ENCODE data around the gene ACOXL. TPM values are rescaled to one million over a fixed set of nuclear protein-coding genes. Genes with fewer than 3 reads are reported as not detected.

The ACOXL gene
- total RNA-seq, 1 donor from 2014 or later, result not detected

GRCh38 chr2:110823165-110823564 is 90.8 kb downstream of the ACOXL start:
- DNase-seq (ENCODE audit: low read depth in 2 of 2), result no peak

GRCh38 chr2:110827511-110827910 is 95.1 kb downstream of the ACOXL start:
- DNase-seq (ENCODE audit: low read depth in 2 of 2), result no peak

- DNase-seq (ENCODE audit: low read depth in 2 of 2), result no peak
Observed at GRCh38 chr2:110828330-110828729, 96.0 kb downstream of the ACOXL start.

GRCh38 chr2:110829413-110830146 is 97.2 kb downstream of the ACOXL start:
- no peak for DNase-seq (ENCODE audit: low read depth in 2 of 2)

- no peak for DNase-seq (ENCODE audit: low read depth in 2 of 2)
Observed at GRCh38 chr2:110832740-110833139, 100.4 kb downstream of the ACOXL start.

- no peak for DNase-seq (ENCODE audit: low read depth in 2 of 2)
Observed at GRCh38 chr2:110834134-110834827, 101.9 kb downstream of the ACOXL start.

- DNase-seq (ENCODE audit: low read depth in 2 of 2), result no peak
Observed at GRCh38 chr2:110836671-110837070, 104.3 kb downstream of the ACOXL start.

- DNase-seq (ENCODE audit: low read depth in 2 of 2), result no peak
Observed at GRCh38 chr2:110837446-110838409, 105.4 kb downstream of the ACOXL start.

- no peak for DNase-seq (ENCODE audit: low read depth in 2 of 2)
Observed at GRCh38 chr2:110838657-110839384, 106.4 kb downstream of the ACOXL start.

- no peak for DNase-seq (ENCODE audit: low read depth in 2 of 2)
Observed at GRCh38 chr2:110840508-110840907, 108.1 kb downstream of the ACOXL start.

- DNase-seq (ENCODE audit: low read depth in 2 of 2), result no peak
Observed at GRCh38 chr2:110842048-110842447, 109.7 kb downstream of the ACOXL start.

GRCh38 chr2:110843496-110843895 is 111.1 kb downstream of the ACOXL start:
- DNase-seq (ENCODE audit: low read depth in 2 of 2), result no peak

GRCh38 chr2:110843959-110844510 is 111.7 kb downstream of the ACOXL start:
- DNase-seq (ENCODE audit: low read depth in 2 of 2), result no peak

GRCh38 chr2:110847651-110848050 is 115.3 kb downstream of the ACOXL start:
- no peak for DNase-seq (ENCODE audit: low read depth in 2 of 2)

- no peak for DNase-seq (ENCODE audit: low read depth in 2 of 2)
Observed at GRCh38 chr2:110848071-110848470, 115.7 kb downstream of the ACOXL start.

GRCh38 chr2:110848519-110849030 is 116.2 kb downstream of the ACOXL start:
- DNase-seq (ENCODE audit: low read depth in 2 of 2), result no peak

GRCh38 chr2:110851531-110851930 is 119.2 kb downstream of the ACOXL start:
- no peak for DNase-seq (ENCODE audit: low read depth in 2 of 2)

GRCh38 chr2:110852051-110852450 is 119.7 kb downstream of the ACOXL start:
- DNase-seq (ENCODE audit: low read depth in 2 of 2), result no peak

GRCh38 chr2:110852541-110853263 is 120.3 kb downstream of the ACOXL start:
- DNase-seq (ENCODE audit: low read depth in 2 of 2), result no peak

- DNase-seq (ENCODE audit: low read depth in 2 of 2), result peak; percentile 42 to 52
Observed at GRCh38 chr2:110853516-110853915, 121.1 kb downstream of the ACOXL start.
